Measurements from ENCODE around the gene ZNF487.
"Not testable (repeated sequence)": the region's sequence is repeated elsewhere in the genome, so short reads cannot be mapped to it uniquely, and the experiment has no call there.

ZNF487 gene

DNA sequence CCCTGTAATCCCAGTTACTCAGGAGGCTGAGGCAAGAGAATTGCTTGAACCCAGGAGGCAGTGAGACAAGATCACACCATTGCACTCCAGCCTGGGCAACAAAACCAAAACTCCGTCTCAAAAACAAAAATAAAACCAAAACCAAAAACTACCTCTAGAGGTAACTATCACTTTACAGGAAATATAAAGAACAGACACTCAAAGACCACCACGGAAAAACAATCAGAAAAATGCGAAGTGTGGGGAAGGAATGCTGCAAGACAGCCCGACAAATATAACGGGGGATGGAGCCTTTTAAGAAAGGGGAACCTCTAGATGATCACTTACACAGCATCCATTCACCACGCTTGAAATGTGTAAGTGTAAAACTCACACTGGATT lies 32.2 kb upstream of the ZNF487 start:
- no peak for DNase-seq (ENCODE audit: low read depth, low spot score)

DNA sequence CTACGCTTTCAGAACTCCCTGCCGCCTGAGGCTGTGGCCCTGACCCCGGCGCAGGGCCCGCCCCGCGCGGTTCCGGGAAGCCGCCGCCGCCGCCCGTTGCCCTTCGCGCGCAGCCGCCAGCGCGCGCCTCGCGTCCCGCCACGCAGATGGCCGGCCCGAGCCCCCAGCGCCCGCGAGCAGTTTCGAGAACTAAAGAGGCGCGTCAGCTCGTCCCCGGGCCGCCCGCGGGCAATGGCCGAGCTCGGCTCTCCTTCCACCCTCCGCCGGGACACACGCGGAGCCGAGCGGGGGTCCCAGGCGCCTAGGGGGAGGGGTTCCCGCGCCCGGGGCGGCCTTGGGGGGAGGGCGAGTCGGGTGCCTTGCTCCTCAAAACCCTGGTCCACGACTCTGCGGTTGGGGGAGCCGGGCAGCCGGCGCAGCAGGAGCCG lies 29.7 kb upstream of the ZNF487 start:
- no peak for DNase-seq (ENCODE audit: low read depth, low spot score)

DNA sequence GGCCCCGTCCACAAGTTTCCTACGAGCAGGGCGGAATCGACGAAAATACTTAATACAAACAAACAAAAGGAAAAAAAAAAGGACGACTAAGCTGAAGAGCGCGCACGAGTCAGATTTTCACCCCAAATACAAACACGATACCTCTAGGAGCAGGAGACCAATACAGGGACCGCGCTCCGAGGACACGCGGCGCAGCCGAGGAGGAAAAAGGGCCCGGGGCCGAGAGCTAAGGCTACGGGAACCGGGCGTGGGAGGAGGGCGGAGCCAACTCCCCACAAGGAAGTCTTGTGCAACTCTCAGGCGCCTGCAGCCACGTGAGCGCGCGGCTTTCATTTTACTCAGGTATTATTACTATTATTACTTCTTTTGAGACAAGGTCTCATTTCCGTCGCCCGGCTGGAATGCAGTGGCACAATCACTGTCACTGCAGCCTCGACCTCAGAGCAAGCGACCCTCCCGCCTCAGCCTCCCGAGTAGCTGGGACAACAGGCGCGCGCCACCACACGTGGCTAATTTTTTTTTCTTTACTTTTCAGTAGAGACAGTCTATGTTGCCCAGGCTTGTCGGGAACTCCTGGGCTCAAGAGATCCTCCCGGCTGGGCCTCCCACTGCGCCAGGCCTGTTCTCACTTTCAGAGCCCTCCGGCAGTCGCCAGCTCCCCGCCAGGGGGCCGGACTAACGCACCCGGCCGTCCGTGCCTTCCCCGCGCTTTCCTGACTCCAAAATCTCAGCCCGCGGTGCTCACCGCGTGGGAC lies 29.2 kb upstream of the ZNF487 start:
- DNase-seq (ENCODE audit: low read depth, low spot score): no peak

DNA sequence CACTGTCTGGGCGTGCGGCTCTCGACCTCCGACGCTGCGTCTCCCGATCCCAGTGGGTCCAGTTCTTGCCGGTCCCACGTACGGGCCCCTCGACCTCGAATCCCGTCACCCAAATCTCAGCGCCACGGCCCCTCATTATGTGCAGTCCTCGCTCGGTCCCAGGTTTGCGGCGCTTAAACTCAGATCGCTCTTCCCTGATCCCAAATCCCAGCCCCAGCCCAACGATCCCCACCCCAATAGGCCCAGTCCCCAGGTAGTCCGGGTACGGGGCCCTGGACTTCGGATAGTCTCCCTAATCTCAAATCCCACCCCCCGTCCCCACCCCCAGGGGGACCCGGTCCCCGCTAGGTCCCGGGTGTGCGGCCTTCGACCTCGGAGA lies 28.6 kb upstream of the ZNF487 start:
- DNase-seq (ENCODE audit: low read depth, low spot score): no peak

DNA sequence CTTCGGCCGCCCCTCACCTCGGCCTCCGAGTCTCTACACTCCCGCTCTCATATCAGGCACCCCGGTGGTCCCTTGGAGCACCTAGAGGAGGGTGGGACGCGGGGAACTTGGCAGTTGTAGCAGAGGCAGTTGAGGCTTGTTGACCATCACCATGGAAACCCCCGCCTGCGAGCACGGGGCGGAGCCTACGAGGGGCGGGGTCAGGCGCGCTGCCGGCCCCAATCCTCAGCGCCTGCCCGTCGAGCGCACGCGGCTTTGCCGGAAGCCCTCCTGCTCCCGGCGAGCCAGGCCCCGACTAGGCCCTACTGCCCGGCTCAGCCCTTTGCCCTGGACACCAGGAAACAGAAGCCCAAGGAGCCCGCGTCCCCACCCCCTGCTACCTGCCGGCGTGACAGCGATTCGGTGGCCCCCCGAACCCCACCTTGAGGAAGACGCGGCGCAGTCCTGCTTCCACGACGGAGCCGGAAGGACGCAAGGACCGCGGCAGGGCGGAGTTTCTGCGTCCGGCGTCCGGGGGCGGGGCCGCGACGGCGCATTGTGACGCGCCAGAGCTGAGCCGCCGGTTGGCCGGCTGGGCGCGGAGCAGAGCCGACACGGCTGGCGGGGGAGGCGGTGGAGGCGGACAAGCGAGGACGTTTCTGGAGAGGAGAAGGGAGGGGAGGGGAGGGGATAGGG lies 28.1 kb upstream of the ZNF487 start, which contains the start of gene HNRNPF:
HNRNPF (minus strand) TSS at position 477 of the 675 bp plus-strand sequence. CDS start 21,302 bp downstream, outside the sequence.
- DNase-seq (ENCODE audit: low read depth, low spot score): peak; percentile 74

DNA sequence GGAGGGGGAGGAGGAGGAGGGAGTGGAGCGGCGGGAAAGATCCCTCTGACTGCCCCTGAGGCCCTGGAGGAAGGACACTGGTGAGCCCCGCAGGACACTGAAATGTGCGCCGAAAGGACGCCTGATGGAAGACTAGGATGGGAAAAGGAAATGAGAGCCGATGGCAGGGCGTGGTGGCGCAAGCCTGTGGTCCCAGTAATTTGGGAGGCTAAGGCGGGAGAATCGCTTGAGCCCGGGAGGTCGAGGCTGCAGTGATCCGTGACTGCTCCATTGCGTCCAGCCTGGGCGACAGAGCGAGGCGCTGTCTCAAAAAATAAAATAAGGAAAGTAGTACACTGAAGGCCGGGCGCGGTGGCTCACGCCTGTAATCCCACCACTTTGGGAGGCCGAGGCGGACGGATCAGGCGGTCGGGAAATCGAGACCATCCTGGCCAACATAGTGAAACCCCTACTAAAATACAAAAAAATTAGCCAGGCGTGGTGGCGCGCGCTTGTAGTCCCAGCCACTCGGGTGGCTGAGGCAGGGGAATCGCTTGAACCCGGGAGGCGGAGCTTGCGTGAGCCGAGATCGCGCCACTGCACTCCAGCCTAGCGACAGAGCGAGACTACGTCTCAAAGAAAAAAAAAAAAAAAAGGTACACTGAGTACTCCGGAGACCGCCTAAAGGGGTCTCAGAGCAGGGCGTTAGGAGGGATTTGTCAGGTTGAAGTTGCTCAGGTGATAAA lies 27.4 kb upstream of the ZNF487 start:
- no peak for DNase-seq (ENCODE audit: low read depth, low spot score)

DNA sequence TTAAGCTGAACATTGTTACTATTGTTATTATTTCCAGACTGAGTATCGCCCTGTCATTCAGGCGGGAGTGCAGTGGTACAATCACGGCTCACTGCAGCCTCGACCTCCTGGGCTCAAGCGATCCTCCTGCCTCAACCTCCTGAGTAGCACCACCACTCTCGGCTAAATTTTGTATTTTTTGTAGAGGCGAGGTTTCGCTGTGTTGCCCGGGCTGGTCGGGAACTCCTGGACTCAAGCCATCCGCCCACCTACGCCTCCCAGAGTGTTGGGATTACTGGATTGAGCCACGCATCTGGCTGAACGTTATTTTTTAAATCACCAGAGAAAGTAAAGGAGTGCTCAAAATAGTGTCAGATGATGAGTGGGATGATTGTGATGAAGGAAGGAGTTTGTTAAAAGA lies 26.6 kb upstream of the ZNF487 start:
- no peak for DNase-seq (ENCODE audit: low read depth, low spot score)

DNA sequence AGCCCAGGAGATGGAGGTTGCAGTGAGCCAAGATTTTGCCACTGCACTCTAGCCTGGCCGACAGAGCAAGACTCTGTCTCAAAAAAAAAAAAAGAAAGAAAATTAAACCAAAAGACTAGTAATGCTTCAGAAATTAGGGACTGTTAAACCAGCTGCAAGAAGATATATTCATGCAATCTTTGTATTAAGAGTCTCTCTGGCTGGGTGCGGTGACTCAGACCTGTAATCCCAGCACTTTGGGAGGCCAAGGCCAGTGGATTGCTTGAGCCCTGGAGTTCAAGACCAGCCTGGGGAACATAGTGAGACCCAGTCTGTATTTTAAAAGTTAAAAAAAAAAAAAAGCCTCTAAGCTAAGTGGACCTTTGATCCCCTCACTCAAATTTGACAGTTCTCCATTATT lies 25.4 kb upstream of the ZNF487 start:
- no peak for DNase-seq (ENCODE audit: low read depth, low spot score)

DNA sequence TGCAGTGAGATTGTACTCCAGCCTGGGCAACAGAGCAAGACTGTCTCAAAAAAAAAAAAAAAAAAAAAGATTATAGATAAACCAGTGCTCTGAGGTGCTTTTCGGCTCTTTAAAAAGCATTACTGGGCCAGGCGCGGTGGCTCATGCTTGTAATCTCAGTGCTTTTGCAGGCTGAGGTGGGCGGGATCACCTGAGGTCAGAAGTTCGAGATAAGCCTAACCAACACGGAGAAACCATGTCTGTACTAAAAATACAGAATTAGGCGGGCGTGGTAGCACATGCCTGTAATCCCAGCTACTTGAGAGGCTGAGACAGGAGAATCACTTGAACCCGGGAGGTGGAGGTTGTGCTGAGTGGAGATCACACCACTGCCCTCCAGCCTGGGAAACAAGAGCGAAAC lies 21.4 kb upstream of the ZNF487 start:
- DNase-seq (ENCODE audit: low read depth, low spot score): no peak

DNA sequence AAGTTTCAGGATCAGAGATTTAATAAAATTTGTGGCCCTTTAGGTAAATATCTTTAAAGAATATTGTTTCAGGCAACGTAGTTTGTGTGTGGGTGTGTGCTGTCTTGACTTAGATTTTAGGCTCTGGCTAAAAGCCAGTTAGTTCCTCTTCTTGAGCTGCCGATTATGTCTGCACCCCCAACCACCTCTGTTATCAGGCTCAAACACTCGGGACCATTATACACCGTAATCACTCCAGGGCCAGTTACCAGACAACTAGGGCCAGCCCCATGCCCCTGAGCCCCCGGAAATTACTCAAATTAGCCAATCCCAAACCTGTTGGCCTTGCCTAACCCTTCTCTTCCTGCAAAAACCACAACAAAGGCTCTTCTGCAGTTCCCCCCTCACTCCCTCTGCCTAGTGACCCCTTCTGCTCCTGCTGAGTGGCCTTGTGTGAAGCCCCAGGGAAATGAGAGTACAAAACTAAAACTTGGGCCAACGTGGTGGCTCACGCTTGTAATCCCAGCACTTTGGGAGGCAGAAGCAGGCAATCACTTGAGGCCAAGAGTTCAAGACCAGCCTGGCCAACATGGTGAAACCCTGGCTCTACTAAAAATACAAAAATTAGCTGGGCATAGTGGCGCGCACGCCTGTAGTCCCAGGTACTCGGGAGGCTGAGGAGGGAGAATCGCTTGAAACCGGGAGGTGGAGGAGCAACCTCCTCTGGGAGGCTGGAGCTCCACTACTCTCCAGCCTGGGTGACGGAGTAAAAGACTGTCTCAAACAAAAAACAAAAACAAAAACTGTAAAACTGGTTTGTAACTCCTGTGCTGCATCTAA lies 18.8 kb upstream of the ZNF487 start:
- DNase-seq (ENCODE audit: low read depth, low spot score): no peak

DNA sequence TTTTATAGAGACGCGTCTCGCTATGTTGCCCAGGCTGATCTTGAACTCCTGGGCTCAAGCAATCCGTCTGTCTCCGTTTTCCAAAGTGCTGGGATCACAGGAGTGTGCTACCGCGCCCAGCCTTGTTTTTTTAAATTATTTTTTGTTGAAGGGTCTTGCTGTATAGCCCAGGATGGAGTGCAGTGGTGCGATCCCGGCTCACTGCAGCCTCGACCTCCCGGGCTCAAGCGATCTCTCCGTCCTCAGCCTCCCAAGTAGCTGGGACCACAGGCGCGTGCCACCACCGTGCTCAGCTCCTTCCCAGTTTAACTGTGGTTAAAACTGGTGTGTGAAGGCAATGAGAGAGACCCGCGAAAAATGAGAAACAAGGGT lies 16.9 kb upstream of the ZNF487 start:
- no peak for DNase-seq (ENCODE audit: low read depth, low spot score)

DNA sequence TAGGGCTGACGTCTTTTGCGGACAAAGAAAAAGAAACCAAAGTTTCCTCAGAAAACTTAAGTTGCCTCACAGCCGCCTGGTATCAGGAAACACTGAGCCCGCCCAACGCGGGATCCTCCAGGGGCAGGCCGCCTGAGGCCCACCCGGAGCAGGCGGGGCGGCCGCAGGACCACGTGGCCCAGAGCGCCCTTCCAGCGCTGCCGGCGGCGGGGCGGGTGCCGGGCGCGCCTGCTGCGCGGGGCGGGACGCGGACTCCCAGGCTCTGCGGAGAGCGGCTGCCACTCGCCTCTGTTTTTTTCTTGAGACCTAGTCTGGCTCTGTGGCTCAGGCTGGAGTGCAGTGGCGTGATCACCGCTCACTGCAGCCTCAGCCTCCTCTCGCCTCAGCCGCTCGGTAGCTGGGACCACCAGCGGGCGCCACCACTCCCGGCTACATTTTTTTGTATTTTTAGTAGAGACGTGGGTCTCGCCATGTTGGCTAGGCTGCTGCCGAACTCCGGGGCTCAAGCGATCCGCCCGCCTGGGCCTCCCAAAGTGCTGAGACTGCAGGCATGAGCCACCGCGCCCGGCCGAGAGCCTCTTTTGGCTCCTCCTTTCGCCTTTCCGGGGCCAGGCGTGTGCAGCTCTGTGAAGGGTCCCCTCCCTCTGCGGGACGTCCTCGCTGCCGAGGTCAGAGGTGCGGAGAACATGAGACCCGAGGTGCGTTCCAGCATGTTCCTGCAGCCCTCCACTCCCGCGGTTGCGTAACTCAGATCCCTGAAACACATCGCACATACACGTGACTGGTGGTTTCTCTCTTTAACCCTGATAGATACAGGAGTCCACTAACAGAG lies 16.3 kb upstream of the ZNF487 start:
- peak; percentile 33 for DNase-seq (ENCODE audit: low read depth, low spot score)

DNA sequence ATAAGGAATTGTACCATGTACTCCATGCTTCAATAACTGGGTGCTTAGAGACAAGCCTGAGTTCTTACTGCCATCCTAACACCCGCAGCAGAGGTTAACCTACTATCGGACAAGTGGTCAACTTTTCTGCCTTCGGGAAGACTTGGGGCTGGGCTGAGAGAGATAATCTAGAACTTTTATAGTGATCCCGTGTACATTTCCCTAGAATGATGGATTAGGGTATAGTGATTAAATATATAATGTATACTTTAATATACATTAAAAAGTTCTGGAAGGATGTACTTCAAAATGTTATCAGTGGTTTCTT lies 15.8 kb upstream of the ZNF487 start:
- DNase-seq (ENCODE audit: low read depth, low spot score): no peak

DNA sequence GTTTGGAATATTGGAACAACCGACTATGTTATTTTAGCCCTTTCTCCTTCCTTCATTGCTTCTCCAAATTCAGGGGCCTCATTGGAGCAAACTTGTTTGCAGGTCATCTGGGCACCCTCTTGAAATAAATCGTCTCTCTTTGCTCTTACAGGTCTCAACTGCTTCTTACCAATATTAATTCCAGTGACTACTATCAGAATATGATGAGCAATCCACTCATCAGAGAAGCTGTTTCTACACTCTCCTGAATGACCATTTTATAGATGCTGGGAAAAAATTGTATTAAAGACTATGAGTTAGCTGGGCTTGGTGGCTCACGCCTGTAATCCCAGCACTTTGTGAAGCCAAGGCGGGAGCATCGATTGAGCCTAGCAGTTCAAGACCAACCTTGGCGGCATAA lies 15.4 kb upstream of the ZNF487 start:
- DNase-seq (ENCODE audit: low read depth, low spot score): no peak

DNA sequence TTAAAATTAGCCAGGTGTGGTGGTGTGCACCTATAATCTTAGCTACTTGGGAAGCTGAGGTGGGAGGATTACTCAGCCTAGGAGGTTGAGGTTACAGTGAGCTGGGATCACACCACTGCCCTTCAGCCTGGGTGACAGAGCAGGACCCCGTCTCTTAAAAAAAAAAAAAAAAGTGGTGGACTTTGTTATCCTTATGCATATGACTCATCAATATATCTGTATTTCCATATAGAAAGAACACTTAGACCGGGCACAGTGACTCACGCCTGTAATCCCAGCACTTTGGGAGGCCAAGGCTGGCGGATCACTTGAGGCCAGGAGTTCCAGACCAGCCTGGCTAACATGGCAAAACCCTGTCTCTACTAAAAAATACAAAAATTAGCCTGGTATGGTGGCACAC lies 15.0 kb upstream of the ZNF487 start:
- not testable (repeated sequence) for DNase-seq (ENCODE audit: low read depth, low spot score)

DNA sequence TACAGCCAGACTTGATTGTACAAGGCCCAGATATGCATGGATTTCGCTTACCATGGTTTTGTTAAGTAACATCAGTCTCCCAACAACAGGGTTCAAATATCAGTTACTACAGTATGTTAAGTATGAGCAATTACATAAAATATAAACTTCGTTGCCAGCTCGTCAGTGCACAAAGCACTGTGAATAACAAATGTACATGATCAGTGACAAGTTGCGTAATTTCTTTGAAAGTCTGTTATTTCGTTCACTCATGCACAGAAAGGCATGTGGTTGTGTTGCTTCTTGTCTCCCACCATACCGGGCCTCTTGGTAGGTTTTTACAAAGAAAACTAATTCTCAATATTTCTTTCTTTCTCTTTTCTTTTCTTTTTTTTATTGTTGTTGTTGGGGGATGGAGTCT lies 12.5 kb upstream of the ZNF487 start:
- no peak for DNase-seq (ENCODE audit: low read depth, low spot score)

DNA sequence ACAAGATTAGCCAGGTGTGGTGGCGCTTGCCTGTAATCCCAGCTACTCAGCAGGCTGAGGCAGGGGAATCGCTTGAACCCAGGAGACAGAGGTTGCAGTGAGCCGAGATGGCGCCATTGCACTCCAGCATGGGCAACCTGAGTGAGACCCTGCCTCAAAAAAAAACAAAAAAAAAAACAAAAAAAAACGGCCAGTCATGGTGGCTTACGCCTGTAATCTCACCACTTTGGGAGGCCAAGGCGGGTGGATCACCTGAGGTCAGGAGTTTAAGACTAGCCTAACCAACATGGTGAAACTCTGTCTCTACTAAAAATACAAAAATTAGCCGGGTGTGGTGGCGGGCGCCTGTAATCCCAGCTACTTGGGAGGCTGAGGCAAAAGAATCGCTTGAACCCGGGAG lies 10.4 kb upstream of the ZNF487 start:
- DNase-seq (ENCODE audit: low read depth, low spot score): not testable (repeated sequence)

DNA sequence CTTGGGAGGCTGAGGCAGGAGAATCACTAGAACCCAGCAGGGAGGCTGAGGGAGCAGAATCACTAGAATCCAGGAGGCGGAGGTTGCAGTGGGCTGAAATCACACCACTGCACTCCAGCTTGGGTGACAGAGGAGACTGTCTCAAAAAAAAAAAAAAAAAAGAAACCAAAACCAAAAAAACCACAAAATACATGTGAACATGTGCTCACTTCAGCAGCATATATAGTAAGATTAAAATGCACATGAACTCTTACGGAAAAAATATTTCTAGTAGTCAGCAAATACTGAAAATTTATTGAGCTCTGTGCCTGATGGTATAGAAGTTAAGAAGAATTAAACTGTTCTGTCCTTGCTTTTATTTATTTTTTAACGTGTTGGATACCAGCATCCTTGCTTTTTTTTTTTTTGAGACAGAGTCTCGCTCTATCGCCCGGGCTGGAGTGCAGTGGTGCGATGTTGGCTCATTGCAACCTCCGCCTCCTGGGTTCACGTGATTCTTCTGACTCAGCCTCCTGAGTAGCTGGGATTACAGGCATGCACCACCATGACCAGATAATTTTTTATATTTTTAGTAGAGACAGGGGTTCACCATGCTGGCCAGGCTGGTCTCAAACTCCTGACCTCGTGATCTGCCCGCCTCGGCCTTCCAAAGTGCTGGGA lies 9.6 kb upstream of the ZNF487 start:
- no peak for DNase-seq (ENCODE audit: low read depth, low spot score)

DNA sequence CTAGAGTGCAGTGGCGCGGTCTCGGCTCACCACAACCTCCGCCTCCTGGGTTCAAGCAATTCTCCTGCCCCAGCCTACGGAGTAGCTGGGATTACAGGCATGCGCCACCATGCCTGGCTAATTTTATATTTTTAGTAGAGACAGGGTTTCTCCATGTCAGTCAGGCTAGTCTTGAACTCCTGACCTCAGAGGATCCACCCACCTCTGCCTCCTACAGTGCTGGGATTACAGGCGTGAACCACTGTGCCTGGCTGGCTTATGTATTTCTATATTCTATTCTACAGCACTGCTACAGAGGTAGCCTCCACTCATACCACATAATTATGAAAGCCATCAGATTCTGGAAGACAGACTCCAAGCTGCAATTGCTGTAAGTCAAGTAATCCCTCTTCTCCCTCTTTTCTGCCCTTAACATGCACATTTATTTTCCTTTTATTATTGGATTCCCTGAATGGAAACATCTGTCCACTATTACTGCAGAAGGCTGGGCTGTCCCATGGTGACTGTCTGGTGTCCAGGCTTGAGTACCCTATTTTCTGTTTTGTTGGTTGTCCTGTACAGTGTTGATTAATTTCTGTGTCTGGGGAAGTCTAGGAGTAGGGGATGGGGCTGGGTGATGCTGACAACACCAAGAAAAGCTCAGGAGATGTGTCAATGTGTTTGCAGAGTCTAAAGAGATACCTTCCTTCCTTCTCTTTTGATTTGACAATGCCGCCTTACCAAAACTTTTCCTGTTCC lies 5.8 kb upstream of the ZNF487 start:
- DNase-seq (ENCODE audit: low read depth, low spot score): no peak
